Mucosa of gallbladder (tissue), 1 donor: ENCODE data around the gene DPP6. TPM values are rescaled to one million over a fixed set of nuclear protein-coding genes. Genes with fewer than 3 reads are reported as not detected.
"Not testable (repeated sequence)": the region's sequence is repeated elsewhere in the genome, so short reads cannot be mapped to it uniquely, and the experiment has no call there.

Experiments
- DNase-seq: peaks from one replicate; pipeline ENCODE4 v3.0.0-alpha.2; 2020; ENCODE audit warnings: low spot score
- total RNA-seq: library from RNA; stranded (reverse); gene quantifications from one replicate; pipeline ENCODE4 v1.2.1, GENCODE V29; 2021
- donor health status: DM: no; HTN: no; CAD: no.

Gene DPP6
- total RNA-seq, 1 donor from 2014 or later, result 0.35 TPM

DNA sequence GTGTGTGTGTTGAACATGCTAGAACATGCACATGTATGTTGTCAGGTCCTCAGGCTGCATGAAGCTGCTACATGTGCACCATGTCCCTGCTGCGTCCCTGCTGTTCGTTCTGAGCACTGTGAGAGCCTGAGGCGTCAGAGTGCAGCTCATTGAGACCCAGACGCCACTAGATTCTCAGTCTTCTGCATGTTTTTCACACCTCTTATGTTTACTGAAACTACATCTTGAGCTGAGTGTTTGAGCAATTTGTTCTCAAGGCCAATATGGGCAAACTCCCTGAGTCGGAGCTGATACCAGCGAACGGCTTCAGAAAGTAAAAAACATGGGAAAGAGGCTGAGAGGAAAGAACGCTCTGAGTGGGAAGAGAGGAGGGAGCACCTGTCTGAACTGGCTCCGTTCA lies 600.4 kb downstream of the DPP6 start:
- DNase-seq, result no peak

DNA sequence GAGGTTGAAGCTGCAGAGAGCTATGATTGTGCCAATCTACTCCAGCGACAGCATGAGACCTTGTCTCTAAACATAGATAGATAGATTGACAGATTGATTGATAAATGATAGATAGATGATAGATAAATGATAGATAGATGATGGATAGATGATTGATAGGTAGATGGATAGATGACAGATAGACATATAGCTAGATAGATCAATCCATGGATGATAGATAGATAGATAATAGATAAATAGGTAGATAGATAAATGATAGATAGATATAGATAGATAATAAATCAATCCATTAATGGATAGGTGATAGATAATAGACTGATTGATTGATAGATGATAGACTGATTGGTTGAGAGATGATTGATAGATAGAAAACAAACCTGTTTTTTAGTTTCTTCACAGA lies 601.1 kb downstream of the DPP6 start:
- DNase-seq, result no peak

- DNase-seq, result no peak
These were observed 604.4 kb downstream of the DPP6 start for GRCh38 chr7:154656618-154657017.

DNA sequence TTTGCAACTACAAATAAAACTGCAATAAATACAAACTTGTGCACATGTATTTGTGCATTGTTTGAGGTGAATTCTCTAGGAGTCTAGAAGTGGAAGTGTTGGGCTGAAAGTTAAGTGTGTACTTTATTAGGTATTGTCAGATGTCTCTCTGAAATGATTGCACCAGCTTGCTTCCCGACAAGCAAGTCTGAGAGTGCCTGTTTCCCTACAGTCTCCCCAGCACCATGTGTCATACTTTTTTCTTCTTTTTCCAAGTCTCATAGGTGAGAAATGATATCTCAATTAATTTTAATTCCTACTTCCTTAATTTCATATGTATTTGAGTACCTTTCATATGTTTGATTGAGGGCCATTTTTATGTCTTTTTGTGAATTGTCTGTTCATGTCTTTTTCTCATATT lies 614.6 kb downstream of the DPP6 start:
- DNase-seq, result no peak

- no peak for DNase-seq
These were observed 620.6 kb downstream of the DPP6 start for GRCh38 chr7:154672659-154673415.

- DNase-seq, result no peak
These were observed 622.0 kb downstream of the DPP6 start for GRCh38 chr7:154674191-154674590.

GRCh38 chr7:154675560-154675959 lies 623.4 kb downstream of the DPP6 start:
- no peak for DNase-seq

- not testable (repeated sequence) for DNase-seq
These were observed 623.8 kb downstream of the DPP6 start for GRCh38 chr7:154676033-154676421.

GRCh38 chr7:154676422-154677073 lies 624.4 kb downstream of the DPP6 start:
- no peak for DNase-seq

GRCh38 chr7:154677454-154677853 lies 625.3 kb downstream of the DPP6 start:
- DNase-seq, result no peak

DNA sequence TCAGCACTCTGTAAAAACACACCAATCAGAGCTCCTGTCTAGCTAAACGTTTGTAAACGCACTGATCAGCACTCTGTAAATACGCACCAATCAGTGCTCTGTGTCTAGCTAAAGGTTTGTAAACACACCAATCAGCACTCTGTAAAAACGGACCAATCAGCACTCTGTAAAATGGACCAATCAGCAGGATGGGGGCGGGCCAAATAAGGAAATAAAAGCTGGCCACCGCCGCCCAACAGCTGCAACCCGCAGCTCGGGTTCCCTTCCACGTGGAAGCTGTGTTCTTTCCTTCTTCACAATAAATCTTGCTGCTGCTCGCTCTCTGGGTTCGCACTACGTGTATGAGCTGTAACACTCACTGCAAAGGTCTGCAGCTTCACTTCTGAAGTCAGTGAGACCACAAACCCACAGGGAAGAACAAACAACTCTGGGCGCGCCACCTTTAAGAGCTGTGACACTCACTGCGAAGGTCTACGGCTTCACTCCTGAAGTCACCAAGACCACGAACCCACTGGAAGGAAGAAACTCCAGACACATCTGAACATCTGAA lies 625.9 kb downstream of the DPP6 start:
- DNase-seq, result not testable (repeated sequence)

DNA sequence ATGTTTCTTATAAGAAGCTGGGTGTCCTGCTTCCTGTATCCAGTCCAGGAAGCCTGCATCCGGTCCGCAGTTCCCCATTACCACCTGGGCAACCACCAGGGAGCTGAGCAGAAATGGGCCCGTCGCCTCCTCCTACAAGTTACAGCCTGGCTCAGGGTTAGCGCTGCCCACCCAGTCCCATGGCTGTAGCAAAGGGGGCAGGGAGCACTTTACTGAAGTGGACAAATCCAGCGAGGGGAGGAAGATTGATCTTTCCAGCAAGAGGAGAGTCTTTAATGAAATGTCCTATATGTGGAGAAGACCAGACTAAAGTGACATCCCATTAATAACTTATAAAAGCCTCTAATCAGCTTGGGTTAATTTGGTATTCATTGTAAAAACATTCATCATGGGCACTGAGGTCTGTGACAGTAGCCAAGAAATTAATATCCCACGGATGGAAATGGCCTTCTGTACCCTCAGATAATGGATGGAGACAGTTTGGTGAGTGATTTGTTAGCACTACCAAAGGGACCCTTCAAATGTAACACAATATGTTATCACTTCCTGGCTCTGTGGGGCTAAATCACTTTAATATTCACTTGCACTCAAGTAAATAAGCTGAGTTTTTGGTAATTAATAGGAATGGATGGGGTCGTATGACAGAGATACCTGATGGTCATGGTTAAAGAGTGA lies 627.3 kb downstream of the DPP6 start:
- DNase-seq, result no peak

- no peak for DNase-seq
These were observed 628.9 kb downstream of the DPP6 start for GRCh38 chr7:154680894-154681659.

- DNase-seq, result no peak
These were observed 629.8 kb downstream of the DPP6 start for GRCh38 chr7:154682003-154682402.

- DNase-seq, result no peak
These were observed 632.7 kb downstream of the DPP6 start for GRCh38 chr7:154684666-154685563.

DNA sequence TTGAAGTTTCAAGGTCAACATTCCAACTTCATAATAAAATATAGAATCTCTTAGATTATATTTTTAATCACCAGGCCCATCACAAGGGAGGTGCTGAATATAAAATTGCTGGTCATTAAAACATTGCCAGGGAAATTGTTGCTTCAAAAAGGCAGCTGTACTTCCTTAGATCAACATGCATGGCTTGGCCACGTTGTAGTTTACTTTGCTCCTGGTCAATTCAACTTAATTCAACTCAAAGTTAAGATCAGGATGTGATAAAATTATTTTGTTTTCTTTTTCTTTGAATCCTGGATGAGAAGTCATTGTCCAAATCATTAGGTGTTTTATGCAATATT lies 633.3 kb downstream of the DPP6 start:
- DNase-seq, result no peak

DNA sequence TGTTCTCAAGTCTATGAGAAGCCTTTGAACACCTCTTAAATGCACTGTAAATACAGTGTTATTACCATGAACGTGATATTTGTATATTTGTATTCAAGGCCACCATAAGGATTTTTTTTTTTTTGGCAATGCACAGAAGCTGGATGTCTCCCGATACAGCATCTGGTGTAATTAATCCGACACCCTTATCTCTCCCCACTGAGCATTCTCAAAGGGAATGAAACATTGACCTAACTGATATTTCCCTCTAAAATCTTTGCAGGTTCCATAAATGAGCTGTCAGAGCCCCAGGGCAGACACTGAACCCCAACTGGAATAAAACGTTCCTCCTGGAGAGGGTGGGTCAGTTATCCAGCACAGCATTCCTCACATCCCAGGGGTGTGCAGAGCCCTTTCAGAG lies 634.1 kb downstream of the DPP6 start:
- DNase-seq, result no peak

GRCh38 chr7:154688952-154689351 lies 636.8 kb downstream of the DPP6 start:
- no peak for DNase-seq

DNA sequence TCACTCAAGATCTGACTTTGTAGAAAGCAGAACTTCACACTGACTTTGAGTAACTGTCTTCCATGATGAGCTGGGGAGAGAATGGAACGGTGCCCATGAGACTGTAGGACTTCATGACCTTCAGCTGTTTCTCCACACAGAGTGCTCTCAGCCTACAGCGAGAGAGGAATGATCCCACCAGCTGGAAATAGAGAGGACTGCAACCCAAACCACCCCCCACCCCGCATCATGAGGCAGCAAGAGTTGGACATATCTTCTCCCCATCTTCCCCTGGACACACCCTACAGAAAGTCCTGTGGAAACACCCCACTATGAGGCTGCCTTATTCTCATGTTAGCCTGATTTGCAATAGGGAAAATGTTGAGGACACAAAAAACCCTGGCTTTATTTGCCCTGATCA lies 638.2 kb downstream of the DPP6 start:
- no peak for DNase-seq

DNA sequence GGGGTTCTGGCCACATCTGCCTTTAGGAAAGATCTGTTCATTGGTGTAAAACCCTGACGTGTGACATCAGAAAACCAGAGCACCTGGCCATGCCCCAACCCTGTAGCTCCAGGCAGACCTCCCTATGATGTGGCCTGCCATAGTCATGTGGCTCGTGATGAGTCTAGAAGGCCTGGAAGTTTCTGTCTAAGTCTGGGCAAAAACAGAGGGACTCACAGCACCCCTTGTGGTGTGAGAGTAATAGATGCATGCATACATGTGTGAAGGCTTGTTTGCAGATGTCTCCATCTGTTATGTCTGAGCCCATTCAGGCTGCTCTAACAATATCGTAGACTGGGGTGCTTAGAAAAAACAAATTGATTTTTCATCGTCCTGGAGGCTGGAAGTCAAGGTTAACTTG lies 641.5 kb downstream of the DPP6 start:
- DNase-seq, result no peak

DNA sequence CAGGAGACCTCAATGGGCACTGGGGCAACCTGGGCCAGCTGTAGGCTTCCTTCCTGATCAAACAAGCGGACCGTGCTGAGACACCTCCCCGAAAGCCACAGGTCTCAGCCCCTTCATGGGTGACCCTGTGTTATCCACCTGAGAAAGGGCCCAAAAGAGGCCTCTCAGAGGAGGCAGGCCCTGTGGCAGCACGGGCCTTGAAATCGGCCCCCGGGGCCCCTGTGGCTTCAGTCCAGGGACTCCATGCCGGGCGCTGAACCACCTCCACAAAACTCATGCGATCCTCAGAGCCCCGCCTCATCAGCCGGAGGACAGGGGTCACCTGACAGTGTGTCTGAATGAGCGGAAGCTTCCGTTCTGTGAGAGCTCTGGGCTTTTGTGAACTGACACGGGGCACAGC lies 643.6 kb downstream of the DPP6 start:
- DNase-seq, result no peak
